Effector CD8-positive, alpha-beta T cell (primary cell): ENCODE data around the gene VSTM1.
"Not testable (repeated sequence)": the region's sequence is repeated elsewhere in the genome, so short reads cannot be mapped to it uniquely, and the experiment has no call there.

Experiments
- DNase-seq: peaks from one replicate; lab custom pipeline; 2025; lab: John Stamatoyannopoulos, UW

Gene VSTM1

DNA sequence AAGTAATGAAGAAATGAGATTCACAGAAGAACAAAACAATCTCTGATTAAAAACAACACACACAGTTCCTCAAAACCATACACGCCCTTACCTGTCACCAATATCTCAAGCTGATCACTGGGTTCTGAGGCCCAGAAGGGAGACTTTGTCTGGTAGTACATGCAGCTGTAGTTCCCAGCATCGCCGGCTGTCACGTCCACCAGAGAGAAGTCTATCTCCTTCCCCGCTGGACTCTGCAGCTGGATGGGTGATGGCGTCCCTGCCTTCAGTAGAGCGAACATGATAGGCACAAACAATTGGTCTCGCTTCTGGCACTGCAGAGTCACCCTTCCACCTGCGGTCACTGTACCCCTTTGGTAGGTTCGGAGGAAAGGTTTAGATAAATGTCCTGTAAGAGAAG lies 10.1 kb upstream of the VSTM1 start:
- DNase-seq: no peak

DNA sequence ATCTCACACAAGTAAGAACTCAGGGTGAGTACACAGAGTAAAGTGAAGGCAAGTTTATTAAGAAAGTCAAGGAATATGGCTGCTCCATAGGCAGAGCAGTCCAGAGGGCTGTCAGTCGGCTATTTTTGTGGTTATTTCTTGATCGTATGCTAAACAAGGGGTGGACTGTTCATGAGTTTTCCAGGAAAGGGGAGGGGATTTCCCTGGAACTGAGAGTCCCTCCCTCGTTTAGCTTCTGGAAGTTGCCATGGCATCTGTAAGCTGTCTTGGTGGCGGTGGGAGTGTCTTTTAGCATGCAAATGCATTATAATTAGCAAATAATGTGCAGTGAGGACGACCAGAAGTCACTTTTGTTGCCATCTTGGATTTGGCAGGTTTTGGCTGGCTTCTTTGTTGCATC lies 5.8 kb upstream of the VSTM1 start:
- DNase-seq: no peak

DNA sequence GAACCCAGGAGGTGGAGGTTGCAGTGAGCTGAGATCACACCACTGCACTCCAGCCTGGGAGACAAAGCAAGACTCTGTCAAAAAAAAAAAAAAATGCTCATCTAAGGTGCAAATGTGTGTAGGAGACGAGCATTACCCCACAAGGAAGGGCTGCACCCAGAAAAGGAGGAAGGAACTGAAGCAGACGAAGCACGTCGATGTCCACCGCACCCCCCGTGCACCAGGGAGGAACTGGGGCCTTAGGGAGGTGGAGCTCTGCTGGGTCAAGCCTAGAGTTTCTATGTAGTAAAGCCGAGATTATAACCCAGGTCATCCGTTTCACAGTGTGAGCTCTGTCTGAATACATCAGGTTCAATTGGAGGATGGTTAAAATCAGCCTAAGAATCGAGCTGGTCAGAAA lies 1.1 kb downstream of the VSTM1 start:
- DNase-seq: no peak

DNA sequence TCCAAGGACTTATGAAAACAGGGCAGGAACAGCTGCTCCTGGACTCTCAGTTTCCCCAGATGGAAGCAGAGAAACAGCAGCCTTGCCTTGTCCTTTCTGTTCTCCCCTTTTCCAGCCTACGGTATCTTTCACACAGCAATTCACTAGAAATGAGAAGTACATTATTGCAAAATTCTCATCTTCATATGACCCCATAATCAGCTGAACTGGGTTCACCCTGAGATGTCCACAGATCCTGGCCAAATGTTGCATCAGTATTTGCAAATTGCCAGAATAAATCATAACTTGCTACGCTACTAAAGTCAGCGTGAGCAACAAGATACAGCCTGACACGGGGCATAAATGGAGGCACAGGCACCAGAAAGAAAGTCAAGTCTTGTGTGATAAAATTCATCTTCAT lies 16.1 kb downstream of the VSTM1 start:
- no peak for DNase-seq

DNA sequence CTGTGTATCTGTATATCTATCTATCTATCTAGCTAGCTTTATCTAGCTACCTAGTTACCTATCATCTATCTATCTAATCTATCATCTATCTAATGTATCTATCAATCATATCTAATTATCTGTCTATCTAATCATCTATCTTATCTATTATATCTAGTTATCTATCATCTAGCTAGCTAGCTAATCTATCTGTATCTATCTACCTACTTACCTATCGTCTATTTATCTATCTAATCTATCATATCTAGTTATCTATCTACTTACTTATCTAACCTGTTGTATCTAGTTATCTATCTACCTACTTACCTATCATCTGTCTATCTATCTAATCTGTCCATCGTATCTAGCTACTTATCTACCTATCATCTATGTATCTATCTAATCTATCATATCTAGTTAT lies 17.9 kb downstream of the VSTM1 start:
- no peak for DNase-seq

DNA sequence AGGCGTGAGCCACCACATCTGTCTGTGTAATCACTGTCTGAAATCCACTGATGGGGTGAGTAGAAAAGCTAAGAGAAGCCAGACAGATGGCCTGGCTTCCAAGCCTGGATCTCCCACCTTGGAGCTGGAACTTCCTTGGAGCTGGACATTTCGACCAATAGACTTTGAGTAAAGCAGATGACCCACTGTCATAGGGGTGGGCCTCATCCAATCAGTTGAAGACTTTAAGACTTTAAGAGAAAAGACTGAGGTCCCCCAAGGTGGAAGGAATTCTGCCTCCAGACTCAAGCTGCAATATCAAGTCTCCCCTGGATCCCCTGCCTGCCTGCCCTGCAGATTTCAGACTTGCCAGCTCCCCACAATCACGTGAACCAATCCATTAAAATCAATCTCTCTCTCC lies 20.7 kb downstream of the VSTM1 start:
- DNase-seq: no peak

DNA sequence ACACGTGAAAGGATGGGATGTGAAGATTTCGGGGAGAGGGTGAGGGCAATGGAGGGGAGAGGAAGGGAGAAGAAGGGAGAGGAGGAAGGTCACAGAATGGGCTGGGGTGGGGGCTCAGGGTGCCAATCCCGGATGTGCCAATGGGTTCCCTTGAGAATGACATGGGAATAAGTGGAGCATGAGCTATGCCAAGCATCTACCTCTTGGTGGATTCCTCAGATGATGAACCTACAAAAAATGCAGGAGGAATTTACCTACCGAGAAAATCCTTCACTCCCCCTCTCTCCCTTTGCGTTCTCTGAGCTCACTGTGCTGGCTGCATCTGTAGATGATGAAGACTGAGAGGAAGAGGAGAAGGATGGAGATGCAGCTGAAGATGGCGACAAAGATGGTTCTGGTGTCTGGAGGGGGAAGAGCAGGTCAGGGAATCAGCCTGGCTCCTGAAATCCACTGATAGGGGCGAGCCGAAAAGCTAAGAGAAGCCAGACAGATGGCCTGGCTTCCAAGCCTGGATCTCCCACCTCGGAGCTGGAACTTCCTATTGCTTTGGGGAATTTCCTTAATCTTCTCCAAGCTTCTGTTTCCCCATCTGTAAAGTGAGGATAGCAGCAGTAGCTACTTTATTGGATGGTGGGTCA lies 21.6 kb downstream of the VSTM1 start:
- DNase-seq: no peak

DNA sequence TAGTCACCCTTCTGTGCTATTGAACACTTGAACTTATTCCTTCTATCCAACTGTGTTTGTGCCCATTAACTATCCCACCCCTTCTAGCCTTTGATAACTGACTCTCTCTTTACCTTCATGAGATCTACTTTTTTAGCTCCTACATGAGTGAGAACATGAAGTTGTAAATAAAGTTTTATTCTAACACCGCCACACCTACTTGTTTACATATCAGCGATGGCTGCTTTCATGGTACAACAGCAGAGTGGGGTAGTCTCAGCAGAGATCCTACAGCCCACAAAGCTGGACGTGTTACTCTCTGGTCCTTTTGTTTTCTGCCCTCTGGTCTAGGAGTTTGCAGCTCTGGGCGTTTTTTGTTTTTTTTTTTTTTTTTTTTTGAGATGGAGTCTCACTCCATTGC lies 23.7 kb downstream of the VSTM1 start:
- DNase-seq: no peak

DNA sequence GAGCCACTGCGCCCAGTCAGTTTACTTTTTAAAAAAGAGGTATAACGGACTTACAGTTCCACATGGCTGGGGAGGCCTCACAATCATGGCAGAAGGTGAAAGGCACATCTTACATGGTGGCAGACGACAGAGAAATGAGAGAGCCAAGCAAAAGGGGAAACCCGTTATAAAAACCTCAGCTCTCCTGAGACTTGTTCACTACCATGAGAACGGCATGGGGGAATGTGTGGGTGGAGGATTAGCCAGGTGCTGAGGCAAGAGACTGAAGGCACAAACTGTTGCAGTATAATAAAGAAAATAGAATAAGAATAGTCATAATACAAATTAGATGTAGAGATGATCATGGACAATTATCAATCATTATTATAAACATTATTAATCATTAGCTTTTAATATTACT lies 27.2 kb downstream of the VSTM1 start:
- DNase-seq: not testable (repeated sequence)

DNA sequence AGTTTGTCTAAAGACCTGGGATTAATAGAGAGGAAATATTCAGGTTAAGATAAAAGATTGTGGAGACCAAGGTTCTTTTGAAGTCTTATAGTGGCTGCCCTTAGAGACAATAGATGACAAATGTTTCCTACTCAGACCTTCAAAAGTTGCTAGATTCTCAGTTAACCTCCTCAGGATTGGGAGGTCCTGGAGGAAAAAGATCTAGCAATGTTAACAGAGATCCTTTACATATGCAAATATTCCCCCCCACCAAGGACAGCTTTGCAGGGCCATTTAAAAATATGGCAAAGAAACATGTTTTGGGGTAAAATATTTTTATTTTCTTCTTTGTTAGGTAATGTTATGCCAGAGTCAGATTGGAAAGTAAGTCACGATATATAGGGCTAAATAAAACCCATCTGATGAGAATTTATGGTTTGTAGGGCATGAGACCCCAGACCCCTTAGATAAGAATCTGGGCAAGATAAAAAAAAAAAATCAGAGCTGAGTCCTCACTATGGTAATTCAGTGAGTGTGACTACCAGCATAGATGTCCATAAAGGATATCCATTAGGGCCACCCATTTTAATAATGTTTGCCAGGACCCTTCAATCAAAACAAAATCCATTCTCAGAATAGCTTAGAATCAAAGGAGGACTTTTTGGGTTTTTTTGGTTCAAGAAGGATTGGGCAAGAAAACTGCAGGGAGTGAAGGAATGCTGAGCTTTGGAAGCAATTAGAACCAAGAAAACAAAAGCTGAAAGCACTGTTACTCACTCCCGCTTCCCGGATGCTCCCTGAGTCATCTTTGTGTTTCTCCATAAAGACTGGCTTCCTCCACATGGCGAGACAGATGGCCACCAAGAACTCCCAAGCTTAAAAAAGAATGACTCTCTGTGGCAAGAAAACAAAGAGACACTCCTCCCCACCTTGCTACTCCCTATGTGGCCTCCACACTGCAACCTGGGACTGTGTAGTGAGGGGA lies 28.2 kb downstream of the VSTM1 start:
- no peak for DNase-seq

DNA sequence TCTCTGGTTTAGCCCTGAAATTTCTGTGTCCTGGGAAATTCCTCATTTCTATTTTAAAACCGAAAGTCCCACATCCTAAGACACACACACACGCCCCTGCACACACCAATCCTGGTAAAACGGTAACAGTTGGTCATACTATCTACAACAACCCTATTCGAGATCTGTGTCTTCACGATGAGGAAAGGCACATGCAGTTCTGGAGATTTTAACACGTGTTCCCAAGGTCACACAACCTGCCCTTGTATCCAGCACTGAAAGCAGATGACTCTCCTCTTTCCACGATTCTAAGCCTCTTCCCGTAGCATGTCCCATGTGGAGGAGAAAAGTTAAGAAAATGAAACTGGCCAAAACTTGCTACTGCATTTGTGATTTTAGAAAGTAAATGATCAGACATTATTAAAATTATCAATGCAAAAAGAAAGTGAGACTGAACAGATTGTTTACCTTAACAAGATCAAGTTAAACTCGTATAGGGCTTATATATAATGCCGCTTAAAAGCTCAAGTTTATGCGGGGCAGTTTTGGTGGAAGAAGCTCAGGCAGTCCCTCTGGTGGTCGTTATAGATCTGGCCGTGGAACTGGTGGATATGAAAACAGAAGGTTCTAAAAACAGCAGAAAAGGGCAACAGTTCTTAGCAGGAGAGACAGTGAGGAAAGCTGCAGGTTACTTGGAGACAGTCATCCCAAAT lies 32.7 kb downstream of the VSTM1 start:
- no peak for DNase-seq

DNA sequence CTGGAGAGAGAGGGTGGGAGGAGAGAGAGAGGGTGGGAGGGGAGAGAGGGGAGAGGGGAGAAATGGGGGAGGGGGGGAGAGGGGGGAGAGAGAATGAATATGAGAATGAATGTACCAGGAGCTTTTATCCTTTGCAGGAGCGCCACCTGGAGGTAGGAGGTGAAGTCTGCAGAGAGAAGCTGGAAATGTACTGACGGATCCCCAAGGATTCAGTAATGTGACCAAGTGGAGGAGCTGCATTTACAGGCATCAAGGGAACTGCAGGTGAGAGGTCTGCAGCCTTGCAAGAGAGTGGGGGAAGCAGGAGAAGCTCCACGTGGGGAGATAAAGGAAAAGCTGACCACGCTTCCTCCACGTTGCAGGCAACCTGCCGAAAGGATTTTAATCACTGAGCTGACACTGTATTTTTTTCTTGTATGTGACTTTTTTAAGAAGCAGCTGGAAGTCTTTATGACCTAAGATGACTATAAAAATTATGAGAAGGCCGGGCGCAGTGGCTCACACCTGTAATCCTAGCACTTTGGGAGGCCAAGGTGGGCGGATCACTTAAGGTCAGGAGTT lies 33.7 kb downstream of the VSTM1 start:
- peak; percentile 19 for DNase-seq

DNA sequence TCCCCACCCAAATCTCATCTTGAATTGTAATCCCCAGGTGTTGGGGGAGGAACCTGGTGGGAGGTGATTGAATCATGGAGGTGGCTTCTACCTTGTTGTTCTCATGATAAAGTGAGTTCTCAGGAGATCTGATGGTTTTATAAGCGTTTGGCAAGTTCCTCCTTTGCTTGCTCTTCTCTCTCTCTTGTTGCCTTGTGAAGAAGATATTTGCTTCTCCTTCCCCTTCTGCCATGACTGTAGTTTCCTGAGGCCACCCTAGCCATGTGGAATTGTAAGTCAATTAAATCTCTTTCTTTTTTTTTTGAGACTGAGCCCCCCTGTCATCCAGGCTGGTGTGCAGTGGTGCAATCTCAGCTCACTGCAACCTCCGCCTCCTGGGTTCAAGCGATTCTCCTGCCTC lies 34.4 kb downstream of the VSTM1 start:
- DNase-seq: no peak

DNA sequence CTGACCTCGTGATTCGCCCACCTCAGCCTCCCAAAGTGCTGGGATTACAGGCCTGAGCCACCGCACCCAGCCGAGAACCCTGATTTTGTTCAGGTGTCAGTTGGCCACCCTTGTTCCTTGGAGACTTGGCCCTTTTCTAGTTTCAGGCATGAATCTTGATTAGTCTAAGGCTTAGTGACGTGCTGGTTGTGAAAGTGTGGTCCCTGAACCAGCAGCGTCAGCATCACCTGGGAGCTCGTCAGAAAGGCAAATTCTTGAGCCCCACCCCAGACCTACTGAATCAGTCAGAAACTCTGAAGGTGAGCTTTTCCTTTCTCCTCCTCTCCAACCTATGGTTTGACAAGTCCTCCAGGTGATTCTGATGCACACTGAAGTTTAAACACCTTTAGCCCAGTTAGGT lies 37.0 kb downstream of the VSTM1 start:
- DNase-seq: no peak

DNA sequence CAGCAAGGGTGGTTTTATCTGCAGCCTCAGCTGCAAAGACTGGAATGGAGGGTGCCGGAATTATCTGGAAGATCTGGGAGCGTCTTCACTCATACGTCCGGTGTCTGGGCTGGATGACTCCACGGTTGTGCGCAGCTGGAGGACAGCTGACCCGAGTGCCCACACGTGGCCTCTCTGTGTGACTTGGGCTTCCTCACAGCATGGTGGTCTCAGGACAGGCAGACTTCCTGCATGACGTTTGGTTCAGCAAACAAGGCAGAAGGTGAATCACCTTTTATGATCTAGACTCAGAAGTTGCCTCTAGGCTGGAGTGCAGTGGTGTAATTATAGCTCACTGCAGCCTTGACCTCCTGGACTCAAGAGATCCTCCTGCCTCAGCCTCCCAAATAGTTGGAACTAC lies 39.0 kb downstream of the VSTM1 start:
- DNase-seq: no peak

DNA sequence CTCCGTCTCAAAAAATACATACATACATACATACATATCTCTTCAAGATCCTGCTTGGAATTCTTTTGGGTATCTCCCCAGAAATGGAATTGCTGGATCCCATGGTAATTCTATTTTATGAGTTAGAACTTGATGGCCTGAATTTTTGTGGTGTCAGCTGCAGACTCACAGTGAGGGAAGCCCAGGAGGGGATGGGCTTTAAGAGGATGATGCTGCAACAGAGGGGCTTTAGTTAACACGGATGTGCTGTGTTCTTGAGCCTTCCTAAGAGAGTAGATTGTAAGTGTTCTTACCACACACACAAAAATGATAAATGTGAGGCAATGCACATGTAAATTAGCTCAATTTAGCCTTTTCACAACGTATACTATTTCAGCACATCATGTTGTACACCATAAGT lies 40.5 kb downstream of the VSTM1 start:
- DNase-seq: no peak

DNA sequence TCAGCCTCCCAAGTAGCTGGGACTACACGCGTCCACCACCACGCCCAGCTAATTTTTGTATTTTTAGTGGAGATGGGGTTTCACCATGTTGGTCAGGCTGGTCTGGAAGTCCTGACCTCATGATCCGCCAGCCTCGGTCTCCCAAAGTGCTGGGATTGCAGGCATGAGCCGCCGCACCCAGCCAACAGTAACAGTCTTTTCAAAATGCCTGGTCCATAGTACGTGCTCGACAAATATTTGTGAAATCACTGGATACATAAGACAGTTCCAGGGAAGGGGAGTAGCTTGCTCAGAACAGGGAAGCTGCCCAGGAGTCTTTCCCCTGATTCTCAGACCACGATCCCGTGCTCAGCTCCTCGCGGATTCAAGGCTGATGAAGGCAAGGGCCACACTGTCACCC lies 41.8 kb downstream of the VSTM1 start:
- DNase-seq: no peak

DNA sequence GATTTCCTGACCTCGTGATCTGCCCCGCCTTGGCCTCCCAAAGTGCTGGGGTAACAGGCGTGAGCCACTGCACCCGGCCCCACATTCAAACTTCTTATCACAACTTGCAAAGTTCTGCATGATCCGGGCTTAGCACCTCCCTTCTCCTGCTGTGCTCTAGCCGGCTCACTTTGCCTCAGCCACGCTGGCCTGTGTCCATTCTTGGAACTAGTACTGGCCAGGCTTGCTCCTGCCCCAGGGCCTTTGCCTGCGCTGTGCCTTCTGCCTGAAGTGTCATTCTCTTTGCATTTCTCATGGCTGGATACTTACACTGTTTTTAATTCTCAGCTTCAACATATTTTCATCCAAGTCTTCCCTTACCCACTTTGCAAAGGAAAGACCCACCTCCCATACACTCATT lies 42.3 kb downstream of the VSTM1 start:
- DNase-seq: no peak

DNA sequence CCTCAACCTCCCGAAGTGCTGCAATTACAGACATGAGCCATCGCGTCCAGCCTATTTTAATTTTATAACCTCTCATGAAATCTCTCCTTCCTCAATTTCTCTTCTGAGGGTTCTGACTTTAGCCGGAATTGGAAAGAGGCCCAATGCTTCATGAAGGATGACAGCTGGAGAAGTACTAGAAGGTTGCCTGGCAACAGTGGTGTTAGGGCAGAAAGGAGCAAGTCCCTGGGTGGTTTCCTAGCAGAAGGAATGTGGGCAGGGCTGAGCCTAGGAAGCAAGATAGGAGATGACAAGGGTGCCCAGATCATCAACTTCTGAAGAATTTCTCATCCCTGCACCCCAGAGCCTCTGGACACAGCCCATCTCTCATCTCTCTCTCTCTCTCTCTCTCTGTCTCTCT lies 46.4 kb downstream of the VSTM1 start:
- DNase-seq: no peak

DNA sequence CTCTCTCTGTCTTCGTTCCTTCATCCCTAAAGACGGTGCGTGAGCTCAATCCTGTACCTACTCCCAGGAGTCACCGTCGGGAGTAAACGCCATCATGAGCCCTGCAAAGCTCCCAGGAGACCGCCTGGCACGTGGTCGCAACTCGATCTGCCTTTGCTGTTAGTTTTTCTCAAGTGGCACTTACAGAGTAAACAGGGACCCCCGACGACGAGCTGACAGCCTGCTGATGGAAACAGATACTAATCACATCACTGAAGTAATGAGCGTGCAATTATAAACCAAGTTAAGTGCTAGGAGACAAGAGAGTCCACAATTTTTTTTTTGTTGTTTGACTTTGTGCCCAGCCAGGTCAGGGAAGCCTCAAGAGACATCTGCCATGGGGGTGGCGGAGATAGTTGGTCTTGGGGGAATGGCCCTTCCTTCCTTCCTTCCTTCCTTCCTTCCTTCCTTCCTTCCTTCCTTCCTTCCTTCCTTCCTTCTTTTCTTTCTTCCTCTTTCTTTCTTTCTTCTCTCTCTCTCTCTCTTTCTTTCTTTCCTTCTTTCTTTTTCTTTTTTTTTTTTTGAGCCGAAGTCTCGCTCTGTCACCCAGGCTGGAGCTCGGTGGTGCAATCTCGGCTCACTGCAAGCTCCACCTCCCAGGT lies 48.7 kb downstream of the VSTM1 start:
- DNase-seq: no peak

DNA sequence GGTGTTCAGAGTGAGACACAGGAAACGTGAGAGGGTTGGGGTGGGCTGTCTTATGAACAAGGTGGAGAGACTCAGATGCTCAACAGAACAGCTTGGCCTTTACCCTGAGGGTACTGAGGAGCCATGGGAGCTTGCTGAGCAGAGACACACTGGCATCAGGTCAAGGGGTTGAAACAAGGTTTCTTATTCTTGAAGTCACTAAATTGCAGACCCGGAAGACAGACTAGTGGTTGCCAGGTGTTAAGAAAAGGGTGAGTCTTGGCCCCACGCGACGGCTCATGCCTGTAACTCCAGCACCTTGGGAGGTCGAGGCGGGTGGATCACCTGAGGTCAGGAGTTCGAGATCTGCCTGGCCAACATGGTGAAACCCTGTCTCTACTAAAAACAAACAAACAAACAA lies 49.8 kb downstream of the VSTM1 start:
- no peak for DNase-seq
